SK-N-SH (cell line): Measurements from ENCODE around the gene PXN. TPM values are rescaled to one million over a fixed set of nuclear protein-coding genes. Genes with fewer than 3 reads are reported as not detected.

Experiments used
- ELF1 ChIP-seq: IDR thresholded peaks from 2 replicates; pipeline ENCODE4 v1.4.0; 2012
- EP300 ChIP-seq, 2 experiments: IDR thresholded peaks; 2 replicates each; pipeline versions ENCODE4 v1.4.0 to v1.6.1; 2012; ENCODE audit warnings: borderline replicate concordance in 1 of 2, low read depth in 1 of 2, low read length in 1 of 2
- EZH2phosphoT487 ChIP-seq: fragments of 200-600 bp; sonication (generic); IDR thresholded peaks from 2 replicates; pipeline ENCODE4 v1.6.1; 2017; ENCODE audit warnings: low read depth, mixed run types, mild to moderate bottlenecking, antibody characterized with exemption, moderate library complexity, borderline replicate concordance
- FOSL2 ChIP-seq: IDR thresholded peaks from 2 replicates; pipeline ENCODE4 v1.4.0; 2012; ENCODE audit warnings: low read depth, mild to moderate bottlenecking, moderate library complexity, borderline replicate concordance
- FOXJ3 ChIP-seq: sonication (generic); formaldehyde crosslinking; IDR thresholded peaks from 2 replicates; pipeline ENCODE4 v1.5.1; 2020; ENCODE audit warnings: mild to moderate bottlenecking, missing genetic modification reagents
- GABPA ChIP-seq: IDR thresholded peaks from 2 replicates; pipeline ENCODE4 v1.4.0; 2012; ENCODE audit warnings: low read depth, mild to moderate bottlenecking
- GATA2 ChIP-seq: sonication (generic); formaldehyde crosslinking; IDR thresholded peaks from 2 replicates; pipeline ENCODE4 v1.5.0; 2020; ENCODE audit warnings: mild to moderate bottlenecking, missing genetic modification reagents
- JUND ChIP-seq: IDR thresholded peaks from 2 replicates; pipeline ENCODE4 v1.4.0; 2012
- MEF2A ChIP-seq: IDR thresholded peaks from 2 replicates; pipeline ENCODE4 v1.4.0; 2012; ENCODE audit warnings: low read depth, borderline replicate concordance
- MXI1 ChIP-seq: IDR thresholded peaks from 2 replicates; pipeline ENCODE4 v1.6.1; 2012; ENCODE audit warnings: mild to moderate bottlenecking, low read depth, low read length, improper control_type of control experiment
- RAD21 ChIP-seq: IDR thresholded peaks from 2 replicates; pipeline ENCODE4 v1.6.1; 2012; ENCODE audit warnings: mild to moderate bottlenecking, low read length
- RCOR1 ChIP-seq: fragments of 150-350 bp; IDR thresholded peaks from 2 replicates; pipeline ENCODE4 v1.6.1; 2017; ENCODE audit warnings: antibody characterized with exemption, low read length
- RXRA ChIP-seq: IDR thresholded peaks from 2 replicates; pipeline ENCODE4 v1.4.0; 2012; ENCODE audit warnings: low read depth, mild to moderate bottlenecking, borderline replicate concordance
- SIN3A ChIP-seq: IDR thresholded peaks from 2 replicates; pipeline ENCODE4 v1.6.1; 2012; ENCODE audit warnings: low read depth, mild to moderate bottlenecking, low read length, moderate library complexity, borderline replicate concordance
- SMC3 ChIP-seq: IDR thresholded peaks from 2 replicates; pipeline ENCODE4 v1.6.1; 2012; ENCODE audit warnings: low read depth, low read length, improper control_type of control experiment
- TAF1 ChIP-seq: IDR thresholded peaks from 2 replicates; pipeline ENCODE4 v1.6.1; 2012; ENCODE audit warnings: low read depth, mild to moderate bottlenecking, low read length, moderate library complexity, borderline replicate concordance
- TCF12 ChIP-seq: IDR thresholded peaks from 2 replicates; pipeline ENCODE4 v1.4.0; 2012
- TEAD4 ChIP-seq: IDR thresholded peaks from 2 replicates; pipeline ENCODE4 v1.4.0; 2012; ENCODE audit warnings: mild to moderate bottlenecking, borderline replicate concordance; ENCODE audit not compliant: insufficient read depth
- polyA plus RNA-seq, 3 experiments: library from polyadenylated mRNA; depleted of rRNA; stranded (reverse); fragments of >200 nt; gene quantifications; 2 replicates each; pipeline ENCODE4 v1.2.3, GENCODE V29; 2012
- TF ChIP-seq, protein P1 (sequence below): IDR thresholded peaks from 2 replicates; pipeline ENCODE4 v1.6.1; 2012; ENCODE audit warnings: mild to moderate bottlenecking, low read depth, low read length, moderate library complexity
- TF ChIP-seq, protein P2 (sequence below): IDR thresholded peaks from 2 replicates; pipeline ENCODE4; 2012
- TF ChIP-seq, protein P3 (sequence below): fragments of 200-600 bp; sonication (generic); IDR thresholded peaks from 2 replicates; pipeline ENCODE4 v1.6.1; 2017; ENCODE audit warnings: antibody characterized with exemption, mild to moderate bottlenecking, moderate library complexity
- TF ChIP-seq, protein P4 (sequence below): IDR thresholded peaks from 2 replicates; pipeline ENCODE4 v1.4.0; 2012; ENCODE audit warnings: low read depth

PXN gene
- polyA plus RNA-seq, 1 of the 3 experiments (the other 2 are of a cell fraction) = 89.0 TPM

DNA sequence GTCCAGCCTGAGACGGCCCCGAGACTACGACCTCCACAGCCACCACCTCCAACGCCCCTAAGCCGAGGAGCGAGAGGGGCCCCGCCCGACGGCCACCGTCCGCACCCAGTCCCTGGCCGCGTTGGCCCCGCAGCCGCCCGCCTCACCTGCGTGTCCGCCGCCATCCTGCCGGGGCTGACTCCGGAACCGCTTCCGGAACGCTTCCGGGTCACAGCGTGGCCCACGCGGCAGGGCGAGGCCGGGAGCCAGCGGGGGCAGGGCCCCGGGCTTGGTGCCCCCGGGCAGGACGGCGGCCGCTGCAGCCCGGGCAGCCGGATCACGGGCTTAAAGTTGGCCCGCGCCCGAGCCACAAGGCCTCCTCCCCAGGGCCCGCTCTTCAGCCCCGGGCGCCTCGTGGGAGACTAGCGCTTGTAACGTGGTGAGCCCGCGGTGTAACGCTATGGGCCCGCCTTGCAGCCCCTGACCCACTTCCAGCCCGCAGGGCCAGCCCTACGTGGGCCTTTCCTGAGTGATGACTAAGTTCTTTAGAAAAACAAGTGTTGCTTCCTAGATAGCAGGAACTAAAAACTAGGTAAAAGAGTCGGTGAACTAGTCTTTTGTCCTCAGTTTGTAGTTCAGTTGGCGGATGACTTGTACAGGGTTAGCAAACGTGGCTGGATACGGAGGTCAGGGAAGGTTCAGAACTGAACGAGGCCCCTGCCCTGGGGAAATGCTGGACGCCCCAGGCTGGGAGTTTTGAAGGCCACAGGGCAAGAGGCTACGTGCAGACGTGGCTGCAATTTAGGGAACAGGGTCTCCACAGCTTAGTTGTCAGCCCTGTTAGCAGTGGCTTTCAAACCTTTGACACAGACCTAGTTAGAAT lies 70.8 kb downstream of the PXN start, which contains the start of gene GCN1 (continued):
- TF ChIP-seq, protein P1, sequence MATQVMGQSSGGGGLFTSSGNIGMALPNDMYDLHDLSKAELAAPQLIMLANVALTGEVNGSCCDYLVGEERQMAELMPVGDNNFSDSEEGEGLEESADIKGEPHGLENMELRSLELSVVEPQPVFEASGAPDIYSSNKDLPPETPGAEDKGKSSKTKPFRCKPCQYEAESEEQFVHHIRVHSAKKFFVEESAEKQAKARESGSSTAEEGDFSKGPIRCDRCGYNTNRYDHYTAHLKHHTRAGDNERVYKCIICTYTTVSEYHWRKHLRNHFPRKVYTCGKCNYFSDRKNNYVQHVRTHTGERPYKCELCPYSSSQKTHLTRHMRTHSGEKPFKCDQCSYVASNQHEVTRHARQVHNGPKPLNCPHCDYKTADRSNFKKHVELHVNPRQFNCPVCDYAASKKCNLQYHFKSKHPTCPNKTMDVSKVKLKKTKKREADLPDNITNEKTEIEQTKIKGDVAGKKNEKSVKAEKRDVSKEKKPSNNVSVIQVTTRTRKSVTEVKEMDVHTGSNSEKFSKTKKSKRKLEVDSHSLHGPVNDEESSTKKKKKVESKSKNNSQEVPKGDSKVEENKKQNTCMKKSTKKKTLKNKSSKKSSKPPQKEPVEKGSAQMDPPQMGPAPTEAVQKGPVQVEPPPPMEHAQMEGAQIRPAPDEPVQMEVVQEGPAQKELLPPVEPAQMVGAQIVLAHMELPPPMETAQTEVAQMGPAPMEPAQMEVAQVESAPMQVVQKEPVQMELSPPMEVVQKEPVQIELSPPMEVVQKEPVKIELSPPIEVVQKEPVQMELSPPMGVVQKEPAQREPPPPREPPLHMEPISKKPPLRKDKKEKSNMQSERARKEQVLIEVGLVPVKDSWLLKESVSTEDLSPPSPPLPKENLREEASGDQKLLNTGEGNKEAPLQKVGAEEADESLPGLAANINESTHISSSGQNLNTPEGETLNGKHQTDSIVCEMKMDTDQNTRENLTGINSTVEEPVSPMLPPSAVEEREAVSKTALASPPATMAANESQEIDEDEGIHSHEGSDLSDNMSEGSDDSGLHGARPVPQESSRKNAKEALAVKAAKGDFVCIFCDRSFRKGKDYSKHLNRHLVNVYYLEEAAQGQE = peak; percentile 72; the same call in 1 of the 2 replicates
- TF ChIP-seq MEF2A (no peak), MXI1 (peak; percentile 89), TAF1 (peak; percentile 89), EP300 (IDR thresholded peaks at IDR 0.05; ENCODE audit: borderline replicate concordance in 1 of 2, low read depth in 1 of 2, low read length in 1 of 2) (no peak; a peak in 1 of 4 replicates), EZH2phosphoT487 (no peak), RXRA (no peak), FOSL2 (peak; percentile 0; the same call in 1 of the 2 replicates), SIN3A (peak; percentile 83; the same call in 1 of the 2 replicates), FOXJ3 (CRISPR knock-in tag) (no peak), RCOR1 (no peak), JUND (no peak; the same call in 1 of the 2 replicates), RAD21 (no peak), TCF12 (no peak), TEAD4 (no peak), GABPA (peak; percentile 93), SMC3 (no peak), GATA2 (CRISPR knock-in tag) (no peak), ELF1 (peak; percentile 68; the same call in 1 of the 2 replicates)
- TF ChIP-seq, protein P2, sequence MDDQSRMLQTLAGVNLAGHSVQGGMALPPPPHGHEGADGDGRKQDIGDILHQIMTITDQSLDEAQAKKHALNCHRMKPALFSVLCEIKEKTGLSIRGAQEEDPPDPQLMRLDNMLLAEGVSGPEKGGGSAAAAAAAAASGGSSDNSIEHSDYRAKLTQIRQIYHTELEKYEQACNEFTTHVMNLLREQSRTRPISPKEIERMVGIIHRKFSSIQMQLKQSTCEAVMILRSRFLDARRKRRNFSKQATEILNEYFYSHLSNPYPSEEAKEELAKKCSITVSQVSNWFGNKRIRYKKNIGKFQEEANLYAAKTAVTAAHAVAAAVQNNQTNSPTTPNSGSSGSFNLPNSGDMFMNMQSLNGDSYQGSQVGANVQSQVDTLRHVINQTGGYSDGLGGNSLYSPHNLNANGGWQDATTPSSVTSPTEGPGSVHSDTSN = no peak
- TF ChIP-seq, protein P3, sequence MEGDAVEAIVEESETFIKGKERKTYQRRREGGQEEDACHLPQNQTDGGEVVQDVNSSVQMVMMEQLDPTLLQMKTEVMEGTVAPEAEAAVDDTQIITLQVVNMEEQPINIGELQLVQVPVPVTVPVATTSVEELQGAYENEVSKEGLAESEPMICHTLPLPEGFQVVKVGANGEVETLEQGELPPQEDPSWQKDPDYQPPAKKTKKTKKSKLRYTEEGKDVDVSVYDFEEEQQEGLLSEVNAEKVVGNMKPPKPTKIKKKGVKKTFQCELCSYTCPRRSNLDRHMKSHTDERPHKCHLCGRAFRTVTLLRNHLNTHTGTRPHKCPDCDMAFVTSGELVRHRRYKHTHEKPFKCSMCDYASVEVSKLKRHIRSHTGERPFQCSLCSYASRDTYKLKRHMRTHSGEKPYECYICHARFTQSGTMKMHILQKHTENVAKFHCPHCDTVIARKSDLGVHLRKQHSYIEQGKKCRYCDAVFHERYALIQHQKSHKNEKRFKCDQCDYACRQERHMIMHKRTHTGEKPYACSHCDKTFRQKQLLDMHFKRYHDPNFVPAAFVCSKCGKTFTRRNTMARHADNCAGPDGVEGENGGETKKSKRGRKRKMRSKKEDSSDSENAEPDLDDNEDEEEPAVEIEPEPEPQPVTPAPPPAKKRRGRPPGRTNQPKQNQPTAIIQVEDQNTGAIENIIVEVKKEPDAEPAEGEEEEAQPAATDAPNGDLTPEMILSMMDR = no peak
- TF ChIP-seq, protein P4, sequence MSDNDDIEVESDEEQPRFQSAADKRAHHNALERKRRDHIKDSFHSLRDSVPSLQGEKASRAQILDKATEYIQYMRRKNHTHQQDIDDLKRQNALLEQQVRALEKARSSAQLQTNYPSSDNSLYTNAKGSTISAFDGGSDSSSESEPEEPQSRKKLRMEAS = peak; percentile 98
